GM12873 (cell line): ENCODE data around the gene IL5RA.

Experiments
- TF ChIP-seq, protein P1 (sequence below): IDR thresholded peaks from 2 replicates; pipeline ENCODE4 v1.5.1; 2012; ENCODE audit warnings: low read depth, mild to moderate bottlenecking, moderate library complexity, low read length, control low read depth; ENCODE audit not compliant: insufficient read depth; ENCODE audit errors: missing control alignments

IL5RA gene

GRCh38 chr3:3110299-3110630 lies at the start of gene IL5RA:
Gene IL5RA, minus strand, starts transcription at chr3:3110374. Its CDS starts 5,390 bp downstream, at chr3:3104984.
- TF ChIP-seq, protein P1, sequence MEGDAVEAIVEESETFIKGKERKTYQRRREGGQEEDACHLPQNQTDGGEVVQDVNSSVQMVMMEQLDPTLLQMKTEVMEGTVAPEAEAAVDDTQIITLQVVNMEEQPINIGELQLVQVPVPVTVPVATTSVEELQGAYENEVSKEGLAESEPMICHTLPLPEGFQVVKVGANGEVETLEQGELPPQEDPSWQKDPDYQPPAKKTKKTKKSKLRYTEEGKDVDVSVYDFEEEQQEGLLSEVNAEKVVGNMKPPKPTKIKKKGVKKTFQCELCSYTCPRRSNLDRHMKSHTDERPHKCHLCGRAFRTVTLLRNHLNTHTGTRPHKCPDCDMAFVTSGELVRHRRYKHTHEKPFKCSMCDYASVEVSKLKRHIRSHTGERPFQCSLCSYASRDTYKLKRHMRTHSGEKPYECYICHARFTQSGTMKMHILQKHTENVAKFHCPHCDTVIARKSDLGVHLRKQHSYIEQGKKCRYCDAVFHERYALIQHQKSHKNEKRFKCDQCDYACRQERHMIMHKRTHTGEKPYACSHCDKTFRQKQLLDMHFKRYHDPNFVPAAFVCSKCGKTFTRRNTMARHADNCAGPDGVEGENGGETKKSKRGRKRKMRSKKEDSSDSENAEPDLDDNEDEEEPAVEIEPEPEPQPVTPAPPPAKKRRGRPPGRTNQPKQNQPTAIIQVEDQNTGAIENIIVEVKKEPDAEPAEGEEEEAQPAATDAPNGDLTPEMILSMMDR: no peak

- TF ChIP-seq, protein P1: no peak
These were observed 47.3 kb upstream of the IL5RA start for GRCh38 chr3:3157484-3157883.

GRCh38 chr3:3154879-3155610 lies 44.9 kb upstream of the IL5RA start:
- TF ChIP-seq, protein P1: no peak

DNA sequence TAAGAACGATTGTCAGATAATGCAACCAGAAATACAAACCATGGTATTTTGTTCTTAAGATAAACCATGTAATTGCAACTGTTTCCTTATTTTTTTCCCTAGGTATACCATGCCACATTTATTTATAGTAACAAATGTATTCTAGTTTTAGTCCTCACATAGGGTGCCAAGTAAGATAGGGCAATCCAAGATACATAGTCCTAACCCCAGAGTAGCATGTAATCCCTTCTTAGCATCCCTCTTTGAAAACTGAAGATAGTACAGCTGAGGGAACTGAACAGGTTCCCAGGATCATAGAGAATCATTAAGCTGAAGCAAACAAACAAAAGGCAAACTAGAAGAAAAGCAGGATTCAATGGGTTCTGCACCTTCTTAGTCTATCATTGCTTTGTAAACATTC lies 41.3 kb upstream of the IL5RA start:
- TF ChIP-seq, protein P1: no peak

DNA sequence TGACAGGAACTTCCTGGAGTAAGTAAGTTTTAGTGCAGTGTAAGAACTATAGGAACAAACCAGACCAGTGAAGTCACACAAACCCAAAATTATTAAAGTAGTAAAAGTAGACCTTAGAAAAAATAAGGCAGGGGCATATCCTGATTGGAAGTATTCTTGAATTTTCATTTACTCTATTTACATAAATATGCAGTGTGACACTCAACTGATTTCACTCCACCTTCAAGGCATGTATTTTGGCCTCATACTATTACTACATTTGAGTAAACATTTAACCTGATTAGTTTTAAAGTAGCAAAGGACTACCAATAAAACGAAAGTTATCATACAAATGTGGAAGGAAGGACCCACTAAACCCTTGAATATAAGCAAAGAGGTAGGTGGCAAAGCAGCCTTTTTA lies 39.4 kb upstream of the IL5RA start:
- TF ChIP-seq, protein P1: no peak

- TF ChIP-seq, protein P1: no peak
These were observed 35.7 kb upstream of the IL5RA start for GRCh38 chr3:3145831-3146230.

GRCh38 chr3:3141939-3142338 lies 31.8 kb upstream of the IL5RA start:
- TF ChIP-seq, protein P1: no peak
